Fibroblast of the aortic adventitia (primary cell): Measurements from ENCODE around the gene SEMA3D. TPM values are rescaled to one million over a fixed set of nuclear protein-coding genes. Genes with fewer than 3 reads are reported as not detected.

ENCODE experiments used
- DNase-seq: peaks from one replicate; pipeline ENCODE4 v3.0.0-alpha.2; 2010; ENCODE audit warnings: low read depth
- H3K4me3 ChIP-seq: 2 replicates; pipeline ENCODE4 v1.5.1; 2011; ENCODE audit warnings: low read depth, mild to moderate bottlenecking, control low read depth, low read length, moderate library complexity
- total RNA-seq: library from RNA; depleted of rRNA; stranded (reverse); fragments of >200 nt; gene quantifications from 2 replicates; pipeline ENCODE4 v1.2.3, GENCODE V29; 2012; ENCODE audit warnings: low replicate concordance
- TF ChIP-seq, protein P1 (sequence below): IDR thresholded peaks from 2 replicates; pipeline ENCODE4 v1.5.1; 2011; ENCODE audit warnings: mild to moderate bottlenecking, low read length, control low read depth, inconsistent platforms; ENCODE audit not compliant: insufficient read depth

The SEMA3D gene
- total RNA-seq, 1 donor = 51.2 TPM

DNA sequence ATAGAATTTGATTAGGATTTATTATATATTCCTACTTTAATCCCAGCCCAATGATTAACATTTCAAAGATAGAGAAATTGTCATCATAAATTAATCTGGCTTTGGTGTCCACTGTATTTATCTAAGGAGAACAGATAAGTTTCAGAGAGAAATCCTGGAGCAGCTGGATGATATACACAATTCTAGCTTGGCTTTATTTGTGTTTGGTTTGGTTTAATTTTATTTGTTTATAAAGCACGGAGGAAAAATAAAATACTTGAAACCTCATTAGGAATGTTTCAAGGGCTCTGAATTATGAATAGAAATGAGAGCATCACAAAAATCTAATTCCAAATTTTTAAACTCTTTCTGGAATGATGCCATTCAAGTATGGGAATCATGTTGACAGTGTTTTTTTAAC is 42.1 kb downstream of the SEMA3D start:
- TF ChIP-seq, protein P1, sequence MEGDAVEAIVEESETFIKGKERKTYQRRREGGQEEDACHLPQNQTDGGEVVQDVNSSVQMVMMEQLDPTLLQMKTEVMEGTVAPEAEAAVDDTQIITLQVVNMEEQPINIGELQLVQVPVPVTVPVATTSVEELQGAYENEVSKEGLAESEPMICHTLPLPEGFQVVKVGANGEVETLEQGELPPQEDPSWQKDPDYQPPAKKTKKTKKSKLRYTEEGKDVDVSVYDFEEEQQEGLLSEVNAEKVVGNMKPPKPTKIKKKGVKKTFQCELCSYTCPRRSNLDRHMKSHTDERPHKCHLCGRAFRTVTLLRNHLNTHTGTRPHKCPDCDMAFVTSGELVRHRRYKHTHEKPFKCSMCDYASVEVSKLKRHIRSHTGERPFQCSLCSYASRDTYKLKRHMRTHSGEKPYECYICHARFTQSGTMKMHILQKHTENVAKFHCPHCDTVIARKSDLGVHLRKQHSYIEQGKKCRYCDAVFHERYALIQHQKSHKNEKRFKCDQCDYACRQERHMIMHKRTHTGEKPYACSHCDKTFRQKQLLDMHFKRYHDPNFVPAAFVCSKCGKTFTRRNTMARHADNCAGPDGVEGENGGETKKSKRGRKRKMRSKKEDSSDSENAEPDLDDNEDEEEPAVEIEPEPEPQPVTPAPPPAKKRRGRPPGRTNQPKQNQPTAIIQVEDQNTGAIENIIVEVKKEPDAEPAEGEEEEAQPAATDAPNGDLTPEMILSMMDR = no peak
- DNase-seq = no peak
- H3K4me3 ChIP-seq = no peak overlapping the region

DNA sequence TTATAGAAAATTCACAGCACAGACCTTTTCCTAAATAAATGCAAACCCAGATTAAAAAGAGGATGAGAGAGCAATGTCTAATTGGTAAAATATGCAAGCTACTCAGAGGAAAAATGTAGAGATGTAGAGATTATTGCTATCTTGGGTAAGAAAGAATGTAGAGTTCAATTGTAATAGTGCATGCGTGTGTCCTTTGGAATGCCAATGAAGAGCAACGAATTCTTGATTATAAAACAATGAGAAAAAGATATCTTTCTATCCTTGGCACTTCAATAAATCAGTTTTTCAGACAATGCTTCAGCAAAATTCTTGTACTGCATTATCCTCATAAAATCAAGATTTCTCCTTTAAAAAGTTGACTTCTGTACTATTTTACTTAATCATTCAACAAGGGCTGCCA is 50.9 kb downstream of the SEMA3D start:
- TF ChIP-seq, protein P1 = no peak
- H3K4me3 ChIP-seq = no peak overlapping the region
- peak; percentile 91 for DNase-seq

DNA sequence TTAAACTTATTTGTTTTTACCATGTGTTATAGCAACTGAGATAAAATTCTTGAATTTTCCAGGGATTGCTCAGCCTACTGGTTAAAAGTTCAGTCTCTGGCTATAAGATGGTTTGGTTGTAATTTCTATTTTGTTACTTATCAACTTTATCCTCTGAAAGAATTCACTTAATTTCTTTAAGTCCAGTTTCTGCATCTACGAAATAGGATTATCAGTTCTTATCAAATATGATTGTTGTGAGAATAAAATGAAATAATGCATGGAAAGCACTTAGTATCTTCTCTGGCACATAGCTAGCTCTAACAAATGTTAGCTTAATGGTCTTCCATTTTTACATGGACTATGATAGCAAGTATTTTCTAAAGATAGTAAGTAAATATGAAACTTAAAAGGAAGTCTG is 53.3 kb downstream of the SEMA3D start:
- DNase-seq = no peak
- TF ChIP-seq, protein P1 = no peak
- no peak overlapping the region for H3K4me3 ChIP-seq

DNA sequence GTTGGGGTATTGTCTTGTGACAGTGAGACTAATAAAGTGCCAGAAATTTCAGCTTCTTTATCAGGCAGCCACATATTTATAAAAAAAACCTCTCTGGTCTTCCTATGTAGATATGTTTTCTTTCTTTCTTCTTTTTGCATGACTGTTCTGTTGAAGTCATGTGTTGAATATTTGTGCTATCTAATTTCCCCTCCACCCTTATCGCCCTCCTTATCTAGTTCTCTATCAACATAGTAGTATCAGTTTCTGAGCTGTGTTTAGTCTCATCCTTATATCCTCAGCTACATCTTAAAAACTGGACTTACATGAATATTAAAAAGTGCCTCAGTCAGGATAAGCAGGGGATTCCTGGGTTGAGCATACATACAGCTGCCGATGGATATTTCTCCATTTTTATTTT is 53.9 kb downstream of the SEMA3D start:
- no peak overlapping the region for H3K4me3 ChIP-seq
- TF ChIP-seq, protein P1 = no peak
- DNase-seq = peak; percentile 9

DNA sequence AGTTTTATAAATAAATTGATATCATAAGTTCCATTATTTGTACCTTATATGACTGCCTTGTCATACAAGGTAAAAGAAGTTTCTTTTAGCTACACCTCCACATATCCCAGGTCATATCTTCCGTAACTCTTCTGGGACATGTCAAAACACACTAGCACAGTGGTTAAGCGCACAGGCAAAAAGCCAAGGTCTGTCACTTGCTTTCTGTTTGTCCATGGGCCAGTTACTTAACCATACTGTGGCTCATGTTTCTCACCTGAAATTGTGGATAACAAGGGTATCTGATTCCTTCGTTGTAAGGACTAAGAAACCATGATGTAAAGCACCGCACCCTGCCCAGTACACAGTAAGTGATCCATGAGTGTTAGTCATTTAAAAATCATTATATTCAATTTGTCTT is 56.2 kb downstream of the SEMA3D start:
- DNase-seq = no peak
- TF ChIP-seq, protein P1 = no peak
- no peak overlapping the region for H3K4me3 ChIP-seq

DNA sequence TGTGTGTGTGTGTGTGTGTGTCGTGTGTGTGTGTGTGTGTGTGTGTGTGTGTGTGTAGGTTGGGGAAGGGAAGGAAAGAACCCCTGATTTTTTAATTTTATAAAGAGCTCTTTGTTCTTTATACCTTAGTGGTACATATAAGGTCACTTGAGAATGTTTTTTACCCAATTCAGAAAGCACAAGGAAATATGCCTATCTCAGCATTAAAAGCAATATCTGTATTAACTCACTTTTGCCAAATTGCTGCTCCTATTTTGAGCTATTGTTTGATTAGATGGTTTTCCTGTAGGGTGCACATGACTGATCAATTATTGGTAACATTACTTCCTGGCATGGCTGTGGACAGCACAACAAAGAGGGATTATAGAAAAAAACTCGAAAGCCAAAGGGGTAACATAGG is 60.5 kb downstream of the SEMA3D start:
- TF ChIP-seq, protein P1 = no peak
- DNase-seq = no peak
- H3K4me3 ChIP-seq = no peak overlapping the region

DNA sequence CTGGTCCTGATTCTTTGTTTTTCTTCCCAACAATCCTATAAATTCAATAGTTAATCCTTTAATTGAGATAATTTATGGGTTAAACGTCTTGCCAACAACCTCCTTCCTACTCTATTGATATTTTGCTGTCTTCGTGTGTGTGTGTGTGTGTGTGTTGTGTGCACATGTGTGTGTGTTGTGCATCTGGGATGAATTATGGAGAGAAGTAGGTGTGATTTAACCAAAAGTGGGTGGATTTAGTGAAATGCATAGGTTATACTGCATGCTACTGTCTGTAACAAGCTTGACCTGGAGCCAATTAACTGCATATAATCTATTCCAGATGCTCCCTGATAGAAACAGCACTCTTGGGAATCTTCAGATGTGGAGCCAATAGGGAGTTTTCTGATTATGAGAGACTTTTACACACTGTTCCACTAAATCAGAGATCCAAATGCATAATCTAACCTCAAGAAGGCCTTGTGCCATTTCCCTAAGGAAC is 61.2 kb downstream of the SEMA3D start:
- peak; percentile 51 for DNase-seq
- TF ChIP-seq, protein P1 = no peak
- H3K4me3 ChIP-seq = no peak overlapping the region
